ENCODE results near the gene C9orf50.

- TF ChIP-seq CTCF (IDR thresholded peaks at IDR 0.05; ENCODE audit: extremely low read depth in 1 of 2, insufficient read depth in 1 of 2, low read depth in 1 of 2, low read length in 2 of 2) (no peak), POLR2A (IDR thresholded peaks at IDR 0.05; ENCODE audit: low read depth, low read length) (no peak), EZH2 (IDR thresholded peaks at IDR 0.05; ENCODE audit: borderline replicate concordance, low read depth, low read length, severe bottlenecking) (no peak), FOS (IDR thresholded peaks at IDR 0.05; ENCODE audit: borderline replicate concordance, insufficient read depth, low read length) (no peak), POLR2AphosphoS5 (IDR thresholded peaks at IDR 0.05; ENCODE audit: insufficient read depth, low read depth, low read length) (no peak), MYC (IDR thresholded peaks at IDR 0.05; ENCODE audit: low read depth, low read length) (no peak), GATA2 (IDR thresholded peaks at IDR 0.05; ENCODE audit: insufficient read depth, insufficient read length, low read depth, low read length) (no peak)
Measured at GRCh38 chr9:129570450-129571297, 50.2 kb downstream of the C9orf50 start.
